ENCODE results near the gene CCDC191.

DNA sequence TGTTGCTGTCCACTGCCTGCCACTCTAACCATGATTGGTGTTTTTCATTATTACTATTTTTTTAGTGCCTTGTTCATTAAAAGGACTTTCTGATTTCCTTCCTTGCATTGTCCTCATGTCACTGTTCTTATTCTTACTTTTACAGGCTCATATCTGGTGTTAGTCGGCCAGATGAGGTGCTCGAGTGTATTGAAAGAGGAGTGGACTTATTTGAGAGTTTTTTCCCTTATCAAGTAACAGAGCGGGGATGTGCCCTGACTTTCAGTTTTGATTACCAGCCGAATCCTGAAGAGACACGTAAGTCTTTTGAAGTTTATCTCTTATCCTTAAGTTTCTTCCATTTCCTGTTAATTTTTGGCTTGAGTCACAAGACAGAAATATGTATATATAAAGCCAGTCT, 23.4 kb upstream of the CCDC191 start:
- TF ChIP-seq CTCF (IDR thresholded peaks at IDR 0.05) (no peak), POLR2A (IDR thresholded peaks at IDR 0.05) (no peak), POLR2AphosphoS5 (IDR thresholded peaks at IDR 0.05) (no peak), EP300 (IDR thresholded peaks at IDR 0.05; ENCODE audit: low read depth) (no peak)
